Body of pancreas (tissue), 4 donors: Measurements from ENCODE around the gene FBXO31. TPM values are rescaled to one million over a fixed set of nuclear protein-coding genes. Genes with fewer than 3 reads are reported as not detected.
A peak's percentile ranks its signal among the peaks of the same experiment; 100 is the strongest.
"Not testable (repeated sequence)": the region's sequence is repeated elsewhere in the genome, so short reads cannot be mapped to it uniquely, and the experiment has no call there.

Experiments
- ATAC-seq: fragments of 150-250 bp; one replicate; pipeline ENCODE4 v1.9.1; 2016
- DNase-seq, 4 donors: peaks; one replicate each; pipeline ENCODE4 v3.0.0-alpha.2; 2019
- H3K27ac ChIP-seq, 4 donors: fragments of 200-600 bp; sonication (generic); 1 replicate in 3 of 4; 2 replicates in 1 of 4; pipeline versions ENCODE4 v1.5.1 to v1.6.1; 2016 to 2019; ENCODE audit warnings: mild to moderate bottlenecking in 1 of 4, mixed read lengths in 1 of 4, moderate library complexity in 1 of 4
- H3K27me3 ChIP-seq, 2 donors: fragments of 200-600 bp; sonication (generic); one replicate each; pipeline ENCODE4 v1.6.0; 2016; ENCODE audit warnings: mild to moderate bottlenecking in 1 of 2
- H3K36me3 ChIP-seq, 2 donors: fragments of 200-600 bp; sonication (generic); replicated peaks in 1 of 2; 2 replicates each; pipeline ENCODE4 v1.5.1; 2016; ENCODE audit warnings: low read depth in 2 of 2; ENCODE audit not compliant: insufficient read depth in 1 of 2
- H3K4me1 ChIP-seq: fragments of 200-600 bp; sonication (generic); one replicate; pipeline ENCODE4 v1.6.0; 2016
- H3K4me3 ChIP-seq, 2 donors: fragments of 200-600 bp; sonication (generic); 1 replicate in 1 of 2; 2 replicates in 1 of 2; pipeline ENCODE4 v1.5.1; 2016 to 2019
- H3K9me3 ChIP-seq, 3 donors: fragments of 200-600 bp; sonication (generic); 1 replicate in 2 of 3; 2 replicates in 1 of 3; pipeline ENCODE4 v1.5.1; 2016
- CTCF ChIP-seq, 7 experiments: fragments of 450-650 bp in 4 of 7; fragments of 200-600 bp in 3 of 7; sonication (generic) in 3 of 7; IDR thresholded peaks; one replicate each; pipeline ENCODE4 v1.5.1; 2016 to 2019; ENCODE audit warnings: antibody characterized with exemption in 7 of 7
- POLR2A ChIP-seq, 3 donors: fragments of 450-650 bp; IDR thresholded peaks; one replicate each; pipeline ENCODE4 v1.6.1; 2016; ENCODE audit warnings: antibody characterized with exemption in 3 of 3, mild to moderate bottlenecking in 2 of 3
- WGBS, 2 donors: methylation state at CpG; one replicate each; pipeline ENCODE4 v1.1.5; 2017; 5-methylcytosine and 5-hydroxymethylcytosine counted together
- intact Hi-C: fragments of 100-400 bp; cut with DNase I; formaldehyde crosslinking; loops from one replicate; pipeline ENCODE4 v1.15.1; 2023
- total RNA-seq, 2 donors: library from RNA; depleted of rRNA; stranded (reverse); fragments of >200 nt; gene quantifications; one replicate each; pipeline ENCODE4 v1.1.0, GENCODE V29; 2016

FBXO31 gene
- total RNA-seq, 2 donors from 2014 or later: 35.5 to 46.8 TPM

- no peaks in the 10 kb centered on the region for H3K36me3 ChIP-seq
- 0 to 1% methylated on average over 4 to 72 of the region's 113 CpGs for WGBS, 2 donors
- no peaks in the 10 kb centered on the region for H3K27me3 ChIP-seq
- peak; percentile 82 for ATAC-seq
- peak within 1 kb of the TSS; percentile 28 to 41 for H3K4me3 ChIP-seq
- peak; percentile 97 to 98 (median 98) for DNase-seq
- peaks cover 63% of the 10 kb centered on the region for H3K4me1 ChIP-seq
- H3K27ac ChIP-seq: peak within 1 kb of the TSS; percentile 95 to 99 (median 97)
- peak in 1 of 7 experiments; percentile 6 for TF ChIP-seq CTCF (IDR thresholded peaks at IDR 0.05)
- peak; percentile 97 to 99 (median 99) for TF ChIP-seq POLR2A (IDR thresholded peaks at IDR 0.05)
- no peaks in the 10 kb centered on the region for H3K9me3 ChIP-seq
- intact Hi-C loops: no loop called here
Measured at GRCh38 chr16:87391950-87392820, 8.6 kb upstream of the FBXO31 start, which contains the start of gene MAP1LC3B. Gene MAP1LC3B, plus strand, starts transcription at chr16:87392336. Its CDS starts 92 bp downstream, at chr16:87392428.

- DNase-seq (peak; percentile 59 to 68 (median 61)), ATAC-seq (peak; percentile 1)
- no peaks in the 10 kb centered on the region for H3K27me3 ChIP-seq
- peak overlapping the region in 1 of 2 donors; percentile 41 for H3K4me3 ChIP-seq
- H3K9me3 ChIP-seq: no peaks in the 10 kb centered on the region
- TF ChIP-seq CTCF (IDR thresholded peaks at IDR 0.05) (no peak), POLR2A (IDR thresholded peaks at IDR 0.05) (no peak)
- peaks cover 68% of the 10 kb centered on the region for H3K4me1 ChIP-seq
- peak overlapping the region; percentile 95 to 99 (median 97) for H3K27ac ChIP-seq
- H3K36me3 ChIP-seq: no peaks in the 10 kb centered on the region
- 6 to 90% methylated on average over 2 to 43 of the region's 44 CpGs for WGBS, 2 donors
- intact Hi-C loops: no loop called here
Measured at GRCh38 chr16:87391324-87391949, 7.9 kb upstream of the FBXO31 start.

- WGBS, 2 donors: 94 to 98% methylated on average over 19 to 24 of the region's 24 CpGs
- ATAC-seq (no peak), DNase-seq (no peak)
- Histone ChIP-seq H3K9me3 (no peaks in the 10 kb centered on the region), H3K4me3 (no peak overlapping the region), H3K36me3 (no peaks in the 10 kb centered on the region), H3K27me3 (no peaks in the 10 kb centered on the region), H3K4me1 (peaks cover 68% of the 10 kb centered on the region), H3K27ac (peak overlapping the region; percentile 95 to 99 (median 97))
- intact Hi-C loops: no loop called here
- TF ChIP-seq POLR2A (IDR thresholded peaks at IDR 0.05): no peak
- TF ChIP-seq CTCF (IDR thresholded peaks at IDR 0.05): no peak
Measured at GRCh38 chr16:87390641-87391323, 7.2 kb upstream of the FBXO31 start.

GRCh38 chr16:87389914-87390313, 6.3 kb upstream of the FBXO31 start:
- peak overlapping the region in 3 of 4 donors; percentile 95 to 97 (median 96) for H3K27ac ChIP-seq
- 86 to 96% methylated on average over 9 of the region's 9 CpGs for WGBS, 2 donors

GRCh38 chr16:87389245-87389644, 5.7 kb upstream of the FBXO31 start:
- Histone ChIP-seq H3K36me3 (no peaks in the 10 kb centered on the region), H3K27me3 (no peaks in the 10 kb centered on the region), H3K4me3 (no peak overlapping the region), H3K27ac (peak overlapping the region; percentile 3 to 97 (median 96)), H3K9me3 (no peaks in the 10 kb centered on the region), H3K4me1 (peaks cover 63% of the 10 kb centered on the region)
- intact Hi-C loops: no loop called here
- ATAC-seq (no peak), DNase-seq (peak in 2 of 4 donors; percentile 45 to 66)
- no peak for TF ChIP-seq CTCF (IDR thresholded peaks at IDR 0.05)
- TF ChIP-seq POLR2A (IDR thresholded peaks at IDR 0.05): peak in 1 of 3 donors; percentile 48
- WGBS, 2 donors: 32 to 33% methylated on average over 5 of the region's 5 CpGs

More at GRCh38 chr16:87389914-87390313, 6.3 kb upstream of the FBXO31 start:
- H3K4me1 ChIP-seq: peaks cover 63% of the 10 kb centered on the region
- H3K9me3 ChIP-seq, ATAC-seq, DNase-seq, intact Hi-C loops, H3K36me3 ChIP-seq, H3K27me3 ChIP-seq, H3K4me3 ChIP-seq: not testable (repeated sequence)
